HL-60 (cell line): ENCODE measurements around the gene GALNS.

Experiments used
- CTCF ChIP-seq: IDR thresholded peaks from one replicate; pipeline ENCODE4 v1.5.1; 2011; ENCODE audit warnings: low read length, control low read depth, inconsistent platforms; ENCODE audit not compliant: insufficient read depth
- GABPA ChIP-seq: IDR thresholded peaks from 2 replicates; pipeline ENCODE4 v1.6.1; 2012; ENCODE audit warnings: low read depth
- POLR2AphosphoS5 ChIP-seq: IDR thresholded peaks from 2 replicates; pipeline ENCODE4 v1.6.1; 2012; ENCODE audit warnings: low read depth
- REST ChIP-seq: IDR thresholded peaks from 2 replicates; pipeline ENCODE4 v1.6.1; 2012; ENCODE audit warnings: low read depth; ENCODE audit not compliant: insufficient replicate concordance
- SPI1 ChIP-seq: IDR thresholded peaks from 2 replicates; pipeline ENCODE4 v1.6.1; 2012; ENCODE audit warnings: low read depth, mild to moderate bottlenecking, borderline replicate concordance

- TF ChIP-seq CTCF, result no peak
- TF ChIP-seq POLR2AphosphoS5, result no peak
- no peak for TF ChIP-seq REST
- no peak for TF ChIP-seq GABPA
- no peak for TF ChIP-seq SPI1
These were observed 43.2 kb downstream of the GALNS start for GRCh38 chr16:88813269-88814143.
